CD1c-positive myeloid dendritic cell (primary cell): Measurements from ENCODE around the gene SPP2.
A peak's percentile ranks its signal among the peaks of the same experiment; 100 is the strongest.

ENCODE experiments used
- DNase-seq: peaks from one replicate; pipeline ENCODE4 v3.0.0-alpha.2; 2016; ENCODE audit errors: extremely low spot score

SPP2 gene

DNA sequence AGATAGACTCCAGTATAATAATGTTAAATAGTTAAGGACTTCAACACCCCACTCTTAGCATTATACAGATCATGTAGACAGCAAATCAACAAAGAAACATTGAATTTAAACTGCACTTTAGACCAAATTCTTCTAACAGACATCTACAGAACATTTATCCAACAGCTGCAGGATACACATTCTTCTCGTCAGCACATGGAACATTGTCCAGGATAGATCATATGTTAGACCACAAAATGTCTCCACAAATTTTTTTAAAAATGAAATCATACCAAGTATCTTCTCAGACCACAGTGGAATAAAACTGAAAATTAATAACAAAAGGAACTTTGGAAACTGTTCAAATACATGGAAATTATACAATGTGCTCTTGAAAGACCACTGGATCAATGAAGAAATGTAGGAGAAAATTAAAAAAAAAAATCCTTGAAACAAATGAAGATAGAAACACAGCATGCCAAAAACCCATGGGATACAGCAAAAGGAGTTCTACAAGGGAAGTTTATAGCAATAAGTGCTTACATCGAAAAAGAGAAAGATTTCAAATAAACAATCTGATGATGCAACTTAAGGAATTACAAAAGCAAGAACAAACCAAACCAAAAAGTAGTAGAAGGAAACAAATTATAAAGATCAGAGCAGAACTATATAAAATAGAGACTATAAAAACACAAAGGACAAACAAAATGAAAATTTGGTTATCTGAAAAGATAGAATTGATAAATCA is 12.3 kb upstream of the SPP2 start:
- no peak for DNase-seq

DNA sequence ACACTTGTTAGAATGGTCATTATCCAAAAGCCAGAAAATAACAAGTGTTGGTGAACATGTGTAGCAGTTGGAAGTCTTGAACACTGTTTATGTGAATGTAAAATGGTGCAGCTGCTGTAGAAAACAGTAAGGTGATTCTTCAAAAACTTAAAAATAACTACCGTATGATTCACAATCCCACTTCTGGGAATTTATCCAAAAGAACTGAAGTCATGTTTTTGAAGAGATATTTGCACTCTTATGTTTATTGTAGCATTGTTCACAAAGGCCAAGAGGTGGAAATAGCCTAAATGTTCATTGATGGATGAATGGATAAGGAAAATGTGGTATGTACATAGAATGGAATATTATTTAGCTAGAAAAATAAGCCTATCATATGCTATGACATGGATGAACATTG is 6.3 kb upstream of the SPP2 start:
- DNase-seq = no peak

DNA sequence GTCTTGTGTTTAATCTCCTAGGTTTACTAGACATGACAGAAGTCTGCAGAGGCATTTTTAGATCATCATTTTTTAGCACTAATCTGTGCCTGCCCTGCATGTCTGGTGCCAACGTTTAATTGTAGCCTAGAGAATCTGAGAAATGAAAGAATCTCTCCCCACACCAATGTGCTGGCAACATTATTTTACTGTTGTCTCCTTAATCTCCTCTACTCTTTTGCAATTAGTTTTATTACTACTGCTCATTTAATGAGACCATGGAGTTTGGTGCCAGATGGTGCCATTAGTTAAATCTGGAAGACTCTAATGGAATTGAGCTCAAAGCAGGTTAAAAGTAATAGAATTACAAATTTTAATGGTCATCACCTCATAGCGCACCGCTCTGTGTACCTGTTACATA is 4.0 kb upstream of the SPP2 start:
- DNase-seq = no peak

DNA sequence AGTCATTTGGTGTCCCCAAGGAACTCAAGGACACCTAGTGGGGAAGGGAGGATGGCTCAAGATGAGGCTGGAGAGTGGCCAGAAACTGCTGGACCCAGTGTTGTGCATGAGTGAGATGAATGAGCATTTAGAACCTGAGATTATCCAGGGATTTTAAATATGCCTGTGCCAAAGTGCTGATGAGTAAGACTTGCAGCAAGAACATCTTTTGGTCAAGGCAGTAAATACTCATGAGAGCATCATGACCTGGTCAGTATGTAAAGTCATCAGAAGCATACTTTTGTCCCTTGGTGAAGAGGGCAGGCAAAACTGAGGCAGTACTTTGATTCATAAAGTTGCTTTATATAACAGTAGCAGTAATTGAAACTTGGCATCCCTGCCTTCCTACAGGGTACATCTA is 3.1 kb upstream of the SPP2 start:
- DNase-seq = no peak

DNA sequence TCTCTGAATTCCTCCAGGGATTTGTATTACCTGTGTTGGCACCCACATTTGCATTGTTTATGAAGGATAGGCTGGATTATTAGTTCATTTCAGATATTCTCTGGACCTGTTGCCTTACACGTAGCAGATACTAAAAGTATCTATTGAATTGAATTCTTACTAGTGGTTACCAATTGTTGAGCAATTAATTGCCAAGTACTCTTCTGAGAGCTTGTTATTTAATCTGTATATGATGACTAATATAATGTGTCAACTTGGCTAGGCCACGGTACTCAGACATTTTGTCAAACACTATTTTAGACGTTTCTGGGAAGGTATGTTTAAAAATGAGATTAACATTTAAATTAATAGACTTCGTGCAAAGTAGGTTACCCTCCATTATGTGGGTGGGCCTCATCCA is 2.5 kb upstream of the SPP2 start:
- no peak for DNase-seq

DNA sequence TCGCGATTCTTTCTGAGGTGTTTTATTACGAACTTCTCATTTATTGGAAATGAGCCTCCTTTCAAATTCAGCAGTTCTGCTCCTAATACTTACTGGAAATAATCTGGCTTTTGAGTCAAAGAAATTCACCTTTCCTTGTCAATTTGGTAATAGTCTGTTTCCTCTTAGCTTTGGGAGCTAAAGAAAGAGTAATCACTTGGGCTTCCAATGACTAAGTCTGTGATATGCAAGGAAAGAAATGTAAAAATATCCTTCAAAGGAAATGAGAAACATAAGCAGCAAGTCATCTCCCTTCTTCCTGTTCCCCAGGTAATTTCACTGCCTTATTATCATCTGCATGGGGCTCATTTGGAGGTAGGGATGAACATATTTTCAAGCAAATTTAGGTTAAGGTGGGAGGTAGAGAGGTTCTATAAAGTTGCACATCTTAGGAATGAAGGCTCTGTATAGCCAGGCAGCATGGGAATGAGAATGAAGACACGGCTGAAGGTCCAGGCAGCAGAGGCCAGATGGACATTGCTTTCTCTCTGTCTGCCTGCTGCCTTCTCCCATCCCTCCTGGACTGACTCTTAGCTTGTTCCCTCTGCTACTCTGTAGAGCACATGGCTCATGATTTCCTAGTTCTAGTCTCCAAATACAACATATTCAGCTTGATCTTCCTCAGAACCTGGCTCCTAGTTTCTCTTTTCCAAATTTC is 1.0 kb downstream of the SPP2 start:
- no peak for DNase-seq

DNA sequence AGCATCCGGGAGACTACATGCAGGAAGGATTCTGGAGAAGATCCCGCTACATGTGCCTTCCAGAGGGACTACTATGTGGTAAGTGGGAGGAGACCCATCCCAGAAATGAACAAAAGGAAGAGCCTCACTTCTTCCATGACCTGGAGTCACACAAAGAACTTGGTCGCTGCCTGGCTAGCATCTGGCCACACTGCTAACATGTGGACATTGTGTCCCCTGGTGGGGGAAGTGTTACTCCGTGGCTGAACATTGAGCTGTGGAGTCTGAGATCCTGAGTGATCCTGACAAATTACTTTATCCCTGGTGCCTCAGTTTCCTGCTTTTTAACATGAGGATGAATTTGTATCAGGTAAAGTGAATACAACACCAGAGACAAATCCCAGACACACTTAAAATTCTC is 8.4 kb downstream of the SPP2 start:
- no peak for DNase-seq

DNA sequence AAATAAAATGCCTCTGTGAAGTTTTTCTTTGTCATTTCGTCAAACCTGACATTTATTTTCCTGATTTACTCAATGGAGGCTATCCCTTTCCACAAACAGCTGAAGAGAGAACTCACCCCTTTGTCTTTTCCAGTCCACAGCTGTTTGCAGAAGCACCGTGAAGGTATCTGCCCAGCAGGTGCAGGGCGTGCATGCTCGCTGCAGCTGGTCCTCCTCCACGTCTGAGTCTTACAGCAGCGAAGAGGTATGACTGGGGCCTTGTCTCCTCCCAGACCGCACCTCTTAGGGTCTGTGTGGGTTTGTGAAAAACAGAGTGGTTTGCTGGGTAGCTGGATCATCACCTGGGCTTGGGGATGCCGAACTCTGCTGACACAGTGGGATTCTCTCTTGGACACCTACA is 9.7 kb downstream of the SPP2 start:
- DNase-seq = no peak

DNA sequence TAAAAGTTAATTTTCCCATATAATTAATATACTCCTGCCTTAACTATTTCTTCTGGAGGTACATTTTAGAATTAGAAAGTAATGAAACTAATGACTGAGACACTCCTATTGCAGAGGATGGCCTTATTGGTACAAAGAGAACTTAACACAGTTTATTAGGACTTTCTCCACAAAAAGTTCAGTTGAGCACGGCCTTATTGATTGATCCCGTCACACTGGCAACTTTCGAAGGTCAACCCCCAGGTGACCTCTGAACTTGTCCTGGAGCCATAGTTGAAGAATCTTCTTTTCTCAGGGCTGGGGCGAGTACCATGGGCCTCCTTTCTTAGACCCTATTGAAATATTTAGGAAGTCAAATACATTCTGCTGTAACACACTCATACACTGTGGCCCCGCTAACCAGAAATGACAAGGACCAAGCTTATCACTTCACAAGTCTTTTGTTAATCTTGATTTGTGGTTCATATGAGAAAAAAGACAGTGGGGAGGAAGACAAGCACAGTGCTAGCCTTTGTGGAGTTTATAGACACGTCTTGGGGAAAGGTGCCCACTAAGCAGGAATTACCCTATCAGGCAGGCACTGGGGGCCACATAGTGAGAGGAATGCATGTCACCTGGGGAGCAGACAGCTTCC is 11.2 kb downstream of the SPP2 start:
- DNase-seq = no peak

DNA sequence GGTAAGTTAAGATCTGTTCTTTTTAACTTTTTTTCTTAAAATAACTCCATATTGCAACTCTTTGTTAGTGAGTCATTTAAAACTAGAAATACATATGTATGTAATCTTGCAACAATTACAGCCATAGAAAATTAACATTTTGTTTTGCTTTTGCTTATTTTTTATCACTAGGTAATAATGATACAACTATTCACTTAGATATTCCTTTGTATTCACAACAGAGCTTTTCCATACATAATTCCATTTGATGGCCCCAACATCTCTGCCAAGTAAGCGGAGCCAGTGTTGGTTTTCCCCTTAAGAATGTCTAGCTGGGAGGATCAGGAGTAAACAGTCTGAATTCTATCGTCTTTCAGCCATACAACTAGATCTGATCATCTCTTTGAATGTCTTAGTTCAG is 16.1 kb downstream of the SPP2 start:
- no peak for DNase-seq

DNA sequence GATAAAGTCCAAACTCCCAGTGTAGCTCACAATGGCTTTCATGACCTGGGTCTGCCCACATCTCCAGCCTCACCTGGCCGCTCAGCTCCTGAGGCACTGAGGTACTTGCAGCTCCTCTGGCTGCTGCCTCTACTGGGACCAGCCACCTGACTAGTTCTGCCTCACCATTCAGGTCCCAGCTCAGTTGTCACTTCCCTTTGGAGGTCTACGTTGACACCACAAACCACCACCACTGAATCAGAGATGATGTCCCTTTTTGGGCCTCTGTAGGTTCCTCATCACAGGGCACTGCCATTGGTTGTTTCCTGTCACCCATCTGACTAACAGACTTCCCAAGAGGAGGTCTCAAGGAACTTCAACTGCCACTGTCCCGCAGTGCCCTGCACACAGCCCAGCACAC is 21.2 kb downstream of the SPP2 start:
- DNase-seq = peak; percentile 25

DNA sequence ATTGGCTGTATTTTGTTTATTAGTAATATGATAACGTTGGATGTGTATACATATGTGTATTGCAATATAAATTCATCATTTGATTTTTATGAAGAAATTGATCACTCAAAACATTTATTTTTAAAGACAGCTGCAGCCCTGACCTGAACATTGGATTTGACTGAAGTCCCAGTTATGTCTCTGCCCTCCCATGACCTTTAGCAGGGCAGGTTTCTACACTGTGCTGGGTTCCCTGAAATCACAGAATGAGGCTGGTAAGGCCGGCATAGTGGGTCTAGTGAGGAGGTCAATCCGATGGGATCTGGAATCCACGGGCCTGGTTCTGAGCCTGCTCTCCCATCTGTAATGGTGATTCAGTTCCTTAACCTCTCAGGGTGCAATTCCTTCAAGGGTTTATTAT is 22.0 kb downstream of the SPP2 start:
- DNase-seq = no peak

DNA sequence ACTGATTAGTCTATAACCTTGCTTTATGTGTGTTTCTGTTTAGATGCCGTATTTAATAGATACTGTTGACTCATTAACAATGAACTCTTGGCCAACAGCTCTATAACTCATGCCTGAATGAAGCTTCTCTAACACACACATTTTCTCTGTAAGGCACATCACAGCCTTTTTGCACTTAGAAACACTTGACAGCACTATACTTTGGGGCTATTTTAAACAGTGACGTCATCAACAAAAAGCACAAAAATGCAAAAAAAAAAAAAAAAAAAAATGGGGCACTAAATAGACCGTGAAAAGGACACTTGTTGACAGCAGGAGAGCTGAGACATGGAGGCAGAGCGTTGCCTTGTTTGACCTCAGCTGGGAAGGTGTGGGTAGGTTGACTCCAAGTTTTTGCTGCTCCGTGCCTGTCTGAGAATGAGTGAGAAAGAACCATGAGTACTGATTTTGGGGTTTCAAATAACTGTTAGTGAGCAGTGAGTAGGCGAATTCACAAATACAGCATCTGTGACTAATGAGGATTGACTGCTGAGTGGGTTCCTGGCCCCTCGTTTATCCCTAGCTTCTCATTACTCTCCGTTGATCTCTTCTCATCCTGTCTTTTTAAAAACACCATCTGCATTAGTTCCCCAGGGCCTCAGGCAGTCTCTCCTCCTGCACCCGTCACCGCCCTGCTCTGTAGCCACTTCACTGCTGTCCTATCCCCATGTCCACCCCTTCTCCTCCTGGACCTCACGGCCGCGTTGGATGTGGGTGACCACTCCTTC is 24.4 kb downstream of the SPP2 start:
- no peak for DNase-seq

DNA sequence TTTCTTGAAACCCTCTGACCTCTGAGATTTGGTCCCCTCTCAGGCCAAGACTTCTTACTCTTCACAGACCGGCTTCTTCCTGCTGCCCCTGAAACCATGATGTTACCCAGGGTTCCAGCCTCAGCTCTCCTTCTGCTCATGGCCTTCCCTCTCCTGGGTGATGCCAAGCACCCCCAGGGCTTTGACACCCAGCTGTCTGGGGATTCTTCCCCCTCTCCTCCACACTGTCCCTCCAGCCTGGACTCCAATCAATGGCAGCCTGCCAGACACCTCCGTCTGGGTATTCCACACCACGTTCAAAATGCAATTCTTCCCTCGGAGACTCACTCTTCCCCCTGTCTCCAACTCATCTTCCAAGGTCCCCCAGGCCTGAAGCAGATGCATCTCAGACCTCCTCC is 25.0 kb downstream of the SPP2 start:
- DNase-seq = no peak

DNA sequence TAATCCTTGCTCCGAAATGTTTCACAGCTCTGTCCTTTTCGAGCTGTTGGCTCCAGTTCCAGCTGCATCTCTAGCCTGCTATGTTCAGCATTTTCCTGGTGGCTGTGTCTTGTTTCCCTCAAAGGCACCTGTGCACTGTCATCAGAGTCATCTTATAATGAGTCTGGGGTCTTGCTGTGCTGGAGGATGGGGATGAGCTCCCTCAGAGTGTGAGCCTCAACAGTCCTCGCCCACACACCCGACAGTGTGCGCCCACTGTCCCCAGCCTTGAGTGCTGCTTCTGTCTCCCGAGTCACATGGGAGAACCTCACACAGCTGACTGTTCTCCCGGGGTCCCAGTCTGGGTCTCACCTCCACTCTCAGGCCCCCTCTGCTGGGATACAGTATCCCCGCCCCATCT is 25.4 kb downstream of the SPP2 start:
- DNase-seq = no peak

DNA sequence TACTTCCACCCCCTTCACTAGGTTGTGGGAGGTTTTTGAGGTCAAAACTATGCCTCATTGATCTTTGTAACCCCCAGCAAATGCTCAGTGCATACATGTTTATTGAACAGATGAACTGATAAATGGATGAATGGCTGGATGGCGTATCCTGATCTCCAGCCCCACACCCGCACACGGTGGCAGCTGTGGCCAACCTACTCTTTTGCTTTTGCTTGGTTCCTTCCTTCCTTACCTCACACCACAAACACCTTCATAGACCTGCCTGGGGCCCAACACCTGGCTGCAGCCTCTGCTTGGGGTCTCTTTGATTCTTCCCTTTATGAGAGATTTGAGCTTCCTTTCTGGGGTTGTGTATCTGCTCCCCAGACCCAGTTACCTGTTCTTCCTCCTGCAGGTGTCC is 25.9 kb downstream of the SPP2 start:
- no peak for DNase-seq

DNA sequence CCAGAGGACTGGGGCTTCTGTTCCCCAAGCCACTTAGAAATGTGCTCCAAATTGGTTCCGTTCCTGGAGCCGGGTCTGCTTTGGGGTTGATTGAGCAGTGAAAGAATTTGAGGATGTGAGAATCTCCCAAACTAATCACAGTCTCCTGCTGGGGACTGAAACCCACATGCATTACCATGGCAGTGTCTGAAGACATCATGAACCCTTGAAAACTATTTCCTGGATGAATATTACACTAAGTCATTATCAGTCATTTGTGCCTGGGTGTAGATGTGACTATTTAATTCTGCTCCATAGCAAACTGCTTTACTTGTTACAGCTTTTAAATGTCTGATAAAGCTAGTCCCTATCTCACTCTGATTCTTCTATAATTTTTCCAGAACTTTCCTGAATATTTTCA is 27.6 kb downstream of the SPP2 start:
- DNase-seq = no peak

DNA sequence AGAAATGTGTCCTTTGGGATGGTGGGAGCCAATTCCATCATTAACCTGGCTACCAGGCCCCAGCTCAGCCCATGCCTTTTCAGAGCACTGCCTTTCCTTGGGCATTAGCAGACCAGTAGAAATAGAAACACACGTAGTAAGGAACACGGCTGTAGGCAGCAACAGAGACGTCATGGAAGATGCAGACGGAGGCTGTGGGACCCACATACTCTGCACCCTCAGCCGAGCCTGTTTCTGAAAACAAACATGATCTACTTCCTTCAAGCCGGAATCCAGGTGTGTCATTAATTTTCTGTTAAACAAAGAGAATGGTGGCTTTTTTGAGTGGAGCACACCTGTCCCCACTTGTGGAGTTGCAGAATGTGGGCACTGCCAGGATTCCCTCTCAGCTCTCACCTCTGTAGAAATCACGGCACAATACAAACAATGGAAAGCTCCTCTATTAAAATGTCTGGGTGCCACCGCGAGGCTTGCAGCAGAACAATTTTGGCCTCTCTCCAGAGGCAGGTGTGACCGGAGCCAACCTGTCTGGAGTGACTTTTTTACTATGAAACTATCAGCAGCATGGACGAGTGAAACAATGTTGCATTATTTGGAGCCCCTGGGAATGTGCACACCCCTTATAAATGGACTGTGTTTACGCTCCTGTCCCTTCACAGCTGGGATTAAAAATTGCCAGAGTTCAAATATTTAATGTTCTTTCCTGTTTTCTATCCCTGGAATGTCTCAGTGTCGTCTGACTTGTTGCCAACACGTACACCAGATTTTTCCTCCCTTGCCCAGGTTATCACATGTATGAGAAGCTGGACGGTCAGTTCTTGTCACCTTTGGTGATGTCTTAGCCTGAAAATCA is 31.7 kb downstream of the SPP2 start:
- no peak for DNase-seq

DNA sequence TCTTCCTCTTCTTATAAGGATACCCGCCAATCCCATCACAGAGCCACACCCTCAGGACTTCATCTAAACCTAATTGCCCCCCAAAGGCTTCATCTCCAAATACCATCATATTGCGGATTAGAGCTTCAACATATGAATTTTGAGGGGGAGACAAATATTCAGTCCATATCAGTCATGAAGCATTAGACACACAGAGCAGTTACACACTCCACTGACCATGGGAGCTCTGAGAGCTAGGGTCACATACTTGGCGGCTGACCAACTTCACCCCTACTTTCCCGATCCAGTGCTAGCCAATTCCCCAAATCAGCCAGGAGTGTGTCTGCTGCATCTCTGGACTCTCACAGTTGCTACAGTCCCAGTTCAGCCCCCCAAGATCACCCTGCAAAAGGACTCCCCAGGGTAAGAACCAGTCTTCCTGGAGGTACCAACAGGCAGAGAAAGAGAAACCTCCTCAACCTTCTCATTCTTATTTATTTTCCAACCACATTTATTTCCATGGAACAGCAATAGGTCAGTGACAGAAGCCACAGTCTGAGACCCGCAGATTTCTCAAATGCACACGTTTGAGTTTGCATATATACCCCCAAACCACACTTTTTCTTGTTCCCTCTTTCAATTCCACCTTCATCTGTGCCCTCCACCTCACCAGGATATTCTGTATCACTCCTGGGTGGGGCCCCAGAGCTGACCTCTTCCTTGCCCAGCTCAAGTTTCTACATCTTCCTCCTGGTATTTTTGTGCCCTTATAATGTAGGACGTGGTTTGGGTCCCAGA is 33.3 kb downstream of the SPP2 start:
- no peak for DNase-seq

DNA sequence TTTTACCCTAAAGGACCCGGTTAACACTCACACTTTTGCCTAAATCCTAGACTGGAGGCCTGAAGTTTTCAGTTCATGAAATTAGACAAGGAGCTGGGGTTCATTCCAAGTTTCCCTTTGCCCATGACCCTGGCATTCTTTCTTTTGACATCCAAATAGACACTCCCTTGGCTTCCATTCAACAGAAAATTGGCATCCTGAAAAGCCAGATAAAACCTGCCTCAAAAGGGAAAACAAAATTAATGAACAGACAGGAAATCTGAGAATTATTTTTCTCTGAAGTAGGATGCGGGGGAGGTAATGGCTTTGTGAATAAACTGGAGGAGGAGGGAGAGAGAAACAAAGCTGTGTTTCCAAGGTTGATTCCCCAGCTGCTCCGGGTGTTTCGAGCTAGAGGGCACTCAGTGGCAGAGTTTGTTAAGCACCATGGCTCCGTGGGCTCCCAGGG is 41.0 kb downstream of the SPP2 start:
- no peak for DNase-seq

DNA sequence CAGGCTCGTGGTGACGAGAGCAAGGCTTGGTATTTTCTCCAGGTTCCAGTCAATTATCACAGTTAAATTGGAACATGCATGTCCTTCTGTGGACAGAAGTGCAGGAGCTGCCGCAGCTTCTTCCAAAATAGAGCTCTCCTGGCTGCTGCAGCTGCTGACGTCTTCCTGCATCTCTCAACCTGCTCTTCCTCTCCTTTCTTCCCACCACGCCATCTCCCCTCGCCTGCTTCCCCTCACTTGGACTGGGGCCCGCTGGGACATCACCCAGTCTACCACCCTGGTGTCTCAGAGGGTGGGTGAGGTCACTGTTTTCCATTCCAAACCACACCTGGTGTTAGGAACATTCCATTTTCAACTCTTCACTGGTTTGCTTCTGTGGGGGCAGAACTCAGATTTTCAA is 41.4 kb downstream of the SPP2 start:
- no peak for DNase-seq
